Measurements from ENCODE around the gene NABP1.

Gene NABP1

DNA sequence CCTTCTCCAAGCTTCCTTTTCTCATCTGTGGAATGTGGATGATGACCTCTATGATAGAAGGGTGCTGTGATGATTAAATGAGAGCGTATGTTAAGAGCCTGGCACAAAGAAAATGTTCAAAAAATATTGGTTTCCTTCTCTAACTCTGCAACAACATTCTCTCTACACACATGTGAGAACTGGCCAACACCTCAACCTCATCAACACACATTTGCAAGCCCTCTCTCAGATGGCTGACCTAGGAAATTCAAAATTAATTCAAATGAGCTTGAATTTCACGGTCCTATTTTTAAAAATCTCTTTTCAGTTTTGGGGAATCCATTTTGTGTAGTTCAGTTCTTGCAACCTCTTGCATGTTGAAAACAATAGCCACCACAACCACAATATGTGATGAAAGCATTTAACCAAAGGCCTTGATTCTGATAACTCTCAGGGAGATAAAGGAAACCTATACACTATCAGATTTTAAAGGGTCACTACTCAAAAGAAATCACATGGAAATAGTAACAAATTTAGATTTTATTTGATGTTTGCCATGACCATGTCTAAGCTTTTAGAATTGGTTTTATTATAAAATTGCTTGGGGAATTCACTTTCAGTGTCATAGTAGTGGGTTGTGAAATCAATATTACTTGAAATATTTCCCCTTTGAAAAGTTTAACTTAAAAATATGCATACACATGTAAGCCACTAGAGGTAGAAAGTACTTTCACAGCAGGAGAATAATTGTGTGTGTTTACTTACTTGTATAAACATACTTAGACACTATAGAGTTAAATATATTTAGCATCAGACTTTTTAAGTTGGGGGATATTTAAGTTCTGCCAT is 16.6 kb upstream of the NABP1 start:
- TF ChIP-seq ZNF274 (IDR thresholded peaks at IDR 0.05; ENCODE audit: low read depth, low read length), result no peak
- H3K4me3 ChIP-seq (ENCODE audit: low read length), result no peak overlapping the region

DNA sequence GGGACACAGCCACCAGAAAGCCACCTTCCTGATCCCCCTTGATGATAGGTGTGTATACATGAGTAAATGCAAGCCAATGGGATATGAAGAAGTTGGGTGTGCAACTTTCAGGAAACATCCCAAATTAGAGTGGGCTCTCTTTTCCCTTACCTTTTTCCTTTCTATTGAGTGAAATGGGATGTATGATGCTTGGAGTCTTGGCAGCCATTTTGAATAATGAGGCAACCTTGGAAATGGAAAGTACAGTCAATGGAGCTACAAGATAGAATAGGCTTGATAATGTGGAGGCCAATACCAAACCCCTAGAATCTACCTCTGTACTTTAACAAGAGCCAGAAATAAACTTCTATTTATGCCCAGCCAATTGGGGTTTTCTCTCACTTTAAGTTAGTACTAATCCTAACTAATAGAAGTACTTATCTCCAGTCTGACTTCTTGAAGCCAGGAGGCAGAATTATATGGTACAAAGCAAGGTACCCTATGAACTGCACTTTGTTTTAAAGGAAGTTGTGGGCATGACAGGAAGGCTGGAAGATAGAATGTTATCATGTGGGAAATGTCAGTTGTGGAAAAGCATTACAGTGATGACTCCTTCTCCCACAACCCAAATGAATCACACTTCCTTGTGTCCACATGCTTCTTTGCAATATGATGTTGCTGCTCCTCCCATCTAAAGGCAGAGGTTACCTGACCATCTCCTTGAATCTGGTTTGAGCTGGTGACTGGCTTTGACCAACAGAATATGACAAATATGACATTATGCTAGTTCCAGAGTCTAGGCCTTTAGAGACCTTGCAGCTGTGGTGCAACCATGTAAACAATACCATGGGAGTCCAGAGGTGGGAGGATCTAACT is 12.9 kb upstream of the NABP1 start:
- H3K4me3 ChIP-seq (ENCODE audit: low read length), result no peak overlapping the region
- TF ChIP-seq ZNF274 (IDR thresholded peaks at IDR 0.05; ENCODE audit: low read depth, low read length), result no peak

DNA sequence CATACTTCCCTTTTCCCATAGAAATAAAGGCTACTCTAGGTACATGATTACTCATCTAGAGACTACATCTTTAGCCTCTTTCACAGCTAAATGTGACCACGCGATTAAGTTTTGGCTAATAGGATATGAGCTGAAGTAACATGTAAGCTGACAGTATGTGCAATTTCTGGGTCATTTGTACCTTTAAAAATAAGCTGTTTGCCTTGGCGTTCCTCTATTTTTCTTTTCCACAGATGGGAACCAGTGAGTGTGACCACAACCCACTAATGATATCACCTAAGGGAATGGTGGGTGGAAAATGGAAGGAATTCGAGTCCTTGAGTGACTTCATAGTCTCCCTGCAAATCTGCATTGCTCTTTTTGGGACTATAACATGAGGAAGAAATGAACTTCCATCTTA is 11.7 kb upstream of the NABP1 start:
- H3K4me3 ChIP-seq (ENCODE audit: low read length), result no peak overlapping the region
- TF ChIP-seq ZNF274 (IDR thresholded peaks at IDR 0.05; ENCODE audit: low read depth, low read length), result no peak

DNA sequence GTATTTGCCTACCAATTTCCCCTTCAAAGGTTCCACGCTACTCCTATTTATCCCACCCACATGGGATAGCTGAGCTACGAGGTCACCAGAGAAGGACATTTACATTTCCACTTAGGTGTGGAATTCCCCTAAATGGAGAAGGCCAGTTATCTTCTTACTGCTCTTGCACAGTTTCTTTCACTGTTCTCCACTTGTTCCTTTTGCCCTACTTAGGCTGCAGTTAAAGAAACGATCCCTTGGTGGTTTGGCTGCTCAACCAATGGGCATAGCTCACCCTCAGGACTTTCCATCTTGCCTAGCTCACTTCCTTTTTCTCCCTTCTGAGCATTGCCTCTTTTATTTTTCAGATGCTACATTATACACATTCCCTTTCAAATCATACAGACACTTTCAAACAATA is 11.2 kb upstream of the NABP1 start:
- no peak for TF ChIP-seq ZNF274 (IDR thresholded peaks at IDR 0.05; ENCODE audit: low read depth, low read length)
- H3K4me3 ChIP-seq (ENCODE audit: low read length), result no peak overlapping the region

DNA sequence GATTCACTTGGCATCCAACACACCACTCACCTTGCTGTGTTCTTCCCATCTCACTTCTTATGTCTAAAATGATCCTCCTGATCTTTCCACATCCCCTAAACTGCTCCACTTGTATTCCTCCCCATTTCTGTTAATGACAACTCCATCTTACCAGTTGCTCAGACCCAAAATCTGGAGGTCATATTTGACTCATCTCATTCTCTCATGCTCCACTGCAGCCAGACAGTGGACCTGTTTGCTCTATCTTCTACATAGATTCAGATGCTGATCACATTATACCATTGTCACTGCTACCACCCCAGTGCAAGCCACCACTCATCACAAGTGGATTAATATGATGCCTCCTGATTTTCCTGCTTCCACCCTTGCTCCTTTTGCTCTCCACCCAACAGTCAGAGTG is 7.9 kb upstream of the NABP1 start:
- no peak overlapping the region for H3K4me3 ChIP-seq (ENCODE audit: low read length)
- TF ChIP-seq ZNF274 (IDR thresholded peaks at IDR 0.05; ENCODE audit: low read depth, low read length), result no peak

DNA sequence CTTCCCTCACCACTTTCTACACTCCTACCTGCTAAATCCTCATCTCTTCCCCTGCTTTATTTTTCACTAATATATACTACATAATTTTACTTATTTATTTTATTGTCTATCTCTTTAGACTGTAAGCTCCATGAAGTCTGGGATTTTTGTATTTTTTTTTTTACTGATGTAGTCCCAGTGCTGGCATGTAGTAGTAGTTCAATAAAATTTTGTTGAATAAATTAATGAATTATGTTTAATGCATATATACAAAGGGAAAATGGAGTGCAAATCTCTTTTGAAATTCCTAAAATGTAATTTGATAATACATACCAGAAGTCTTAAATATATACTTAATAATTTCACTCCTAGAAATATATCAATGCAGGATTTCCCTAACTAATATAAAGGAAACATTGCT is 7.1 kb upstream of the NABP1 start:
- TF ChIP-seq ZNF274 (IDR thresholded peaks at IDR 0.05; ENCODE audit: low read depth, low read length), result no peak
- no peak overlapping the region for H3K4me3 ChIP-seq (ENCODE audit: low read length)

DNA sequence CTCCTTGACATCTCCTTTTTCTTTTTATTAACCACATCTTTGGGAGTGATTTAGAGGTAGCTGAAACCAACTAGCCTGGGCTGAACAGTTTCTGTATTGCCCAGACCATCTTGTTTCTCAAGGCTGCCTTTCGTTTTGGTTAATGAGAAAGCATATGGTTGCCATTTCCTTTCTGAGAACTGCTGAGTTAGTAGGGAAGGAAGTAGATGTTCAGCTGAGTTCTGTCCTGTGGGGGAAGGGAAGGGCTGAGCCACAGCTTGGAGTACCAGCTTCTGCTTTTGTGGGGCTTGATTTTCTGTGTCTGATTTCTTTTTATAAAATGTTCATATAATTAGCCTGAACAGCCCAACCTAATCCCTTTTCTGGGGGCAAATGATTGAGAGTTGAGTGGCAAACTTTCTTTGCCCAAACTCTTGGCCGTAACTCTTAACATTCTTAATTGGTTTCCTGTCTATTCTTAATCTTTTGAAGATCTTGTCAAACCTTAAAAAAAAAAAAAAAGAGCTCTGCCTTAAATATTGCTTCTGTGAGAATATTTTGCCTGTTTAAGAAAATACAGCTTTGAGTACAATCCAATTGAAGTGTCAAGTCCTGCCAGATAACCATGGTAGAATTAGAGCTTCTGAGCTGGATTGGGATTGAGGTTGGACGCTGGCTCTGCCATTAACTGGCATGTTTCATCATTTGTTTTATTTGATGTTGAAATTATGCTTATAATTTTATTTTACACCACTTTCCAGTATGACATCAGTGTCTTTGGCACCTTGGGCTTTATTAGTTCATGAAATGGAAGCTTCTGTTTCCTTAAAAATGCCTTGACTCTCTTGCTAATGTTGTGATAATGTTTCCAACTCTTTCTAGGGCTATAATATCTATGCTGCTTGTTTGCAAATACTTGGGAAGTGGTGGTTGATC is 1.9 kb upstream of the NABP1 start:
- TF ChIP-seq ZNF274 (IDR thresholded peaks at IDR 0.05; ENCODE audit: low read depth, low read length), result no peak
- H3K4me3 ChIP-seq (ENCODE audit: low read length), result peak overlapping the region; percentile 9; the same call in 1 of the 2 replicates

DNA sequence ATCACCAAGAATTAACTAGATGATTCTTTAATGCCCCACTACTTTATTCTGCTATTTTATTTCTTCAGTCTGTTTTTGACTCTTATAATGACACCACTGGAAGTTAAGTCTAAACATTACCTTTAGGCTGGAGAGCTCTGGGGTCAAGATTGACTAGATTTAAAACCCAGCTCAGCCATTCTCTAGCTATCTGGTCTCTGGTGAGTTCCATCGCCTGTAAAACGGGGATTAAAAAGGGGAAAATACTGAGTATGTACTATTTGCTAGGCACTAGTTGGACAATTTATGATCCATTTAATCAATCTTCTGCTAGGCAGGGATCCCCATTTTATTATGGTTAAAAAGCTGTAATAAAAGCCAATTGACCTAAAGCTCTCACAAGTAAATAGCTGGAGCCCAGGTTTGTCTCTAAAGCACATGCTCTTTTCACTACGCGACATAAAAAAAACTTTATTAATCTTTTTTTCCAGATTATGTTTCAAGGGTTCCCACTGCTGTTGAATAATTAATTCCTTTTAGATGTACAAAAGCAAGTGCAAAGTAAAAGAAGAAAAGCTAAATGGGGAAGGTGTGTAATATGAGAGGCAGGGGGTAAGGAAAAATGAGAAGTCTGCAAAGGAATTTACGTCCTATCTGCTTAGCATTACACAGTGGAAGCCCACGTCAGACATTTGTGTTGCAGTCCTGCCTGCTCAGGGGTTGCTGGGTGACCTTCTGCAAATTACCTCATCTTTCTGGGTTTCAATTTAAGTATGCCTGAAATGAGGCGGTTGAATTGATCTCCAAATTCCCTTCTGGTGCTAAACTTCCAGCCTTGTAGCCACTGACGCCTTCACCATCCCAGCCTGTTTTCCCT is 918 bp upstream of the NABP1 start:
- no peak for TF ChIP-seq ZNF274 (IDR thresholded peaks at IDR 0.05; ENCODE audit: low read depth, low read length)

DNA sequence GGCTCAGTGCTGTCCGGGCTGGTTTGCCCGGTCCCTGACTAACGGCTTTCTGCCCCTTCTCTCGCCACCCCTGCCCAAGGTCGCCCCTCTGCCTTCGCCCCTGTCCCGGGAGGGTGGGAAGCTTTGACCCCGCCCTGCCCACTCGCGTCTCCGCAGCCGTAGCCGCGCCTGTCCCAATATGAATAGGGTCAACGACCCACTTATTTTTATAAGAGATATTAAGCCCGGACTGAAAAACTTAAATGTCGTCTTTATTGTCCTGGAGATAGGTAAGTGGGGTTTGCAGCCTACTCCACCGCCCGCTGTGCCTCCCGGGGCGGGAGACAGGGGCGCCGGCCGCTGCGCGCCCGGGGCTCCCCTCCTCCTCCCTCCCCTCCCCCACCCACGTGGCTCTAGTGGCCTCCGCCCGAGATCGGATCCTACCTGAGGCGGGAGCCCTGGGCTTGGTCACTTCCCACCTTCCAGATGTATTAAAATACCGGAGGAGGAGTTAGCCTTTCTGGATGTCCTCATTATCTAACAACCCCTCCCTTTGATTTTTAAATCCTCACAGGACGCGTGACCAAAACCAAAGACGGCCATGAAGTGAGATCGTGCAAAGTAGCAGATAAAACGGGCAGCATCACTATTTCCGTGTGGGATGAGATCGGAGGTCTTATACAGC is 633 bp downstream of the NABP1 start:
- H3K4me3 ChIP-seq (ENCODE audit: low read length), result peak overlapping the region; percentile 87
- no peak for TF ChIP-seq ZNF274 (IDR thresholded peaks at IDR 0.05; ENCODE audit: low read depth, low read length)

More for the DNA sequence above, 918 bp upstream of the NABP1 start:
- peak overlapping the region; percentile 80 for H3K4me3 ChIP-seq (ENCODE audit: low read length)

DNA sequence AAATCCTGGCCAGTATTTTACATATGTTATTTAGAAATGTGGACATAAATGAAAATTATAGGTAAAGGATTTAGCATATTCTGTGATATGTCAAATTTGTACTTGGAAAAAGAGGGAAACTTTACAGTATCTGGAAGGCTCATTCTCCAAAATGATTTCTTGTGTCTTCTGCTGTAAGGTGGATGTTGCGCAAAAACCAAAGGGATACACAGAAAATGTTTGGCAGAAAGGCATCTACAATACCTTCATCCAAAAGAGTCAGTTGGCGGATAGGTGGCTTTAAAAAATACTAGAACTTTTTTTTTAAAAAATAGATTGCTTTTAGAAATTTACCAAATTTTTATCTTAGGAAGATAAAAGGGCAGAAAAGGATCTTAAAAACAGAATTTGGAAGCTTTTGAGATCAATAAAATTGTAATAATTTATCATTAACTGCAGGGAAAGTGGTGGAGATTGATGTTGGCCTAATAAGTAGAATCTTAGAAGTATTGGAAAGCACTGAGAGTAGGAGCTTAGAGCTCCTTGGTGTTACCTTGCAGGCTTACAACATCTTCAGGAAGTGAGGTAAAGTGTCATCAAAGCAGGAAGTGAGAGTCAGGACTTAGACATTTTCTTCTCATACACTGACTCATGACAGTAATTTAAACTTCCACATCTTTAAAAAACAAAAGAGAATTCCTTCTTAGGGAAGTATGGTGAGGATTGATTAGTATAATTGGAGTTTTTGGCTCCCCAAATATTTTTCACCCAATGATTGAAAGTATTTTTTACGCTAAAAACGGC is 2.1 kb downstream of the NABP1 start:
- TF ChIP-seq ZNF274 (IDR thresholded peaks at IDR 0.05; ENCODE audit: low read depth, low read length), result no peak
- peak overlapping the region; percentile 87 for H3K4me3 ChIP-seq (ENCODE audit: low read length)

DNA sequence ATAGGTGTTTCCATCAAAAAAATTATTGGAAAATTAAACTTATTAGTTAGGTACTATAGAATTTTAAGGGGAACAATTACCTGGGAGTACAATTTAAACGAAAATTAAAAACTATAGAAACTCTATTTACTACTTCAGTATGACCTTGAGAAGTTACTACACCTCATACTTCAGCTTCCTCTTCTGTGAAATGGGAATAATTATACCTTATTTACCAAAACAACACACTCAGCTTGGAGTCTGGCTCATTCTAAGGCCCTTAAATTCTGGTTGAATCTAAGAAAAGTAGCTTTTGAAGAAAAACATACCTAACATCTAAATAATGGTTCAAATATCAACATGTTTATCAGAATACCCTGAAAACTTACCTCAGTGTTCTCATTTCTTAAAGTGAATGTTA is 2.7 kb downstream of the NABP1 start:
- peak overlapping the region; percentile 45; the same call in 1 of the 2 replicates for H3K4me3 ChIP-seq (ENCODE audit: low read length)
- no peak for TF ChIP-seq ZNF274 (IDR thresholded peaks at IDR 0.05; ENCODE audit: low read depth, low read length)

DNA sequence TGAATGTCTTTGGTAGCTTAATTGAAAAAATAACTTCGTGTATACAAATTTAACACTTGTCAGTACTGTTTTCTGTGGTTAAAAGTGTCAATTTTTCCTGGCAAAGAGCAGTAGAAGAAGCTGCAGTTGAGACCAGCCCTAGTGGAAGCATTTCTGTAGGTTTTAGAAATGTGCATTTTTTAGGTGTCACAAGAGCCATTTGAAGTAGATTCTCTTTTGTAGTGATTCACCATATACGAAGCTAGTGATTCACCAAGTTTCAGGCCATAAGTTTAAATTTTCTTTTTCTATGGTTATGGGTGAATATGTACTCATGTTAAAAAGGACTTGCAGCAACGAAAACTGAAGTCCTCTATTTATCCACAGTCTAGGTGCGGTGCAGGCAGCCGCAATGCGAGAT is 4.2 kb downstream of the NABP1 start:
- no peak for TF ChIP-seq ZNF274 (IDR thresholded peaks at IDR 0.05; ENCODE audit: low read depth, low read length)
- H3K4me3 ChIP-seq (ENCODE audit: low read length), result no peak overlapping the region; the same call in 1 of the 2 replicates
